ENCODE measurements around the gene CCDC127.
"Not testable (repeated sequence)": the region's sequence is repeated elsewhere in the genome, so short reads cannot be mapped to it uniquely, and the experiment has no call there.

Gene CCDC127

DNA sequence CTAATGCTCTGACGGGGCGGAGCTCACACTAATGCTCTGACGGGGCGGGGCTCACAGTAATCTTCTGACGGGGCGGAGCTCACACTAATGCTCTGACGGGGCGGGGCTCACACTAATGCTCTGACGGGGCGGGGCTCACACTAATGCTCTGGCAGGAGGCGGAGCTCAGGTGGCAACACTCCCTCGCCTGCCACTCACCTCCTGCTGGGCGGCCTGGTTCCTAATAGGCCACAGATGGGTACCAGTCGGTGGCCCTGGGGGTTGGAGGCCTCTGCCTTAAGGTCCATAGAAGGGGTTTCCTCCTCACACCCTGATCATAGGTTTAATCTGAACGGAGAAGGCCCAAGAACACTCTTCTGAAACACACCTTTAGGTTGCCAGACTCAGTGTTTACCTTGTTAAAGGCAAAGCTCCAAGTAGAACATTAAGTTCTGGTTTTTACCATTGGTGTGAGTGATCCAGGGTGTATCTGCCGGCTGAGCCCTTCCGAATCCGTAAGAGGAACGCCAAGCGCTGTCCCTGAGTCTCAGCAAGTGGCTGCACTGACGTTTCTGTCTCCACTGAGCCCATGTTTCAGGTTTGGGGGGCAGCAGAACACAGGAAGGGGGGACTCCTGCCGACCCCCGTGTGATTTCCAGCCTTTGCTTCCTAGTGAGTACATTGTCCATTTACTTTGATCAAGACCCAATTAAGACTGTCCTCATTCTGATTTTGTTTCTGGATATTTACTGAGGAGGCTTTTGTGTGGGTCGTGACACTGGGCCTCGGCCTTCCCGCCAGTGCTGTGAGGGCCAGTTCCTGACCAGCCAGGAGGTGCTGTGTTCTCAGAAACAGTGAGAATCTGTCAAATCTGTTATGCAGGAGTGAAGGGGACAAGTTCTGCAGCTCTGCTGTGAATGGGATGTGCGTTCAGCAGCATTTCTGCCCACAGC is 51.2 kb downstream of the CCDC127 start:
- no peak for TF ChIP-seq ARNTL (CRISPR knock-in tag; IDR thresholded peaks at IDR 0.05; ENCODE audit: borderline replicate concordance, low read depth)
- TF ChIP-seq, protein P1, sequence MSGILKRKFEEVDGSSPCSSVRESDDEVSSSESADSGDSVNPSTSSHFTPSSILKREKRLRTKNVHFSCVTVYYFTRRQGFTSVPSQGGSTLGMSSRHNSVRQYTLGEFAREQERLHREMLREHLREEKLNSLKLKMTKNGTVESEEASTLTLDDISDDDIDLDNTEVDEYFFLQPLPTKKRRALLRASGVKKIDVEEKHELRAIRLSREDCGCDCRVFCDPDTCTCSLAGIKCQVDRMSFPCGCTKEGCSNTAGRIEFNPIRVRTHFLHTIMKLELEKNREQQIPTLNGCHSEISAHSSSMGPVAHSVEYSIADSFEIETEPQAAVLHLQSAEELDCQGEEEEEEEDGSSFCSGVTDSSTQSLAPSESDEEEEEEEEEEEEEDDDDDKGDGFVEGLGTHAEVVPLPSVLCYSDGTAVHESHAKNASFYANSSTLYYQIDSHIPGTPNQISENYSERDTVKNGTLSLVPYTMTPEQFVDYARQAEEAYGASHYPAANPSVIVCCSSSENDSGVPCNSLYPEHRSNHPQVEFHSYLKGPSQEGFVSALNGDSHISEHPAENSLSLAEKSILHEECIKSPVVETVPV (CRISPR knock-in tag; IDR thresholded peaks at IDR 0.05) = no peak
- ATAC-seq = no peak

DNA sequence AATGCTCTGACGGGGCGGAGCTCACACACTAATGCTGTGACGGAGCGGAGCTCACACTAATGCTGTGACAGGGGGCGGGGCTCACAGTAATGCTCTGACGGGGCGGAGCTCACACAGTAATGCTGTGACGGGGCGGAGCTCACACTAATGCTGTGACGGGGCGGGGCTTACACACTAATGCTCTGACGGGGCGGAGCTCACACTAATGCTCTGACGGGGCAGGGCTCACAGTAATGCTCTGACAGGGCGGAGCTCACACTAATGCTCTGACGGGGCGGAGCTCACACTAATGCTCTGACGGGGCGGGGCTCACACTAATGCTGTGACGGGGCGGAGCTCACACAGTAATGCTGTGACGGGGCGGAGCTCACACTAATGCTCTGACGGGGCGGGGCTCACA is 53.2 kb downstream of the CCDC127 start:
- not testable (repeated sequence) for ATAC-seq

DNA sequence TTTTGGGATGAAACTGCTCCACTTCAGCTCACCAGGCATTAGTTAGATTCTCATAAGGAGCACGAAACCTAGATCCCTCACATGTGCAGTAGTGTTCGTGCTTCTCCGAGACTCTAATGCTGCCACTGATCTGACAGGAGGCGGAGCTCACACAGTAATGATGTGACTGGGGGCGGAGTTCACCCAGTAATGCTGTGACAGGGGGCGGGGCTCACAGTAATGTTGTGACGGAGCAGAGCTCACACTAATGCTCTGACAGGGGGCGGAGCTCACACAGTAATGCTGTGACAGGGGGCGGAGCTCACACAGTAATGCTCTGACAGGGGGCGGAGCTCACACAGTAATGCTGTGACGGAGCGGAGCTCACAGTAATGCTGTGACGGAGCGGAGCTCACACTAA is 53.7 kb downstream of the CCDC127 start:
- TF ChIP-seq, protein P1 (CRISPR knock-in tag; IDR thresholded peaks at IDR 0.05) = no peak
- no peak for TF ChIP-seq ZNF70 (CRISPR knock-in tag; IDR thresholded peaks at IDR 0.05)
- TF ChIP-seq, protein P2, sequence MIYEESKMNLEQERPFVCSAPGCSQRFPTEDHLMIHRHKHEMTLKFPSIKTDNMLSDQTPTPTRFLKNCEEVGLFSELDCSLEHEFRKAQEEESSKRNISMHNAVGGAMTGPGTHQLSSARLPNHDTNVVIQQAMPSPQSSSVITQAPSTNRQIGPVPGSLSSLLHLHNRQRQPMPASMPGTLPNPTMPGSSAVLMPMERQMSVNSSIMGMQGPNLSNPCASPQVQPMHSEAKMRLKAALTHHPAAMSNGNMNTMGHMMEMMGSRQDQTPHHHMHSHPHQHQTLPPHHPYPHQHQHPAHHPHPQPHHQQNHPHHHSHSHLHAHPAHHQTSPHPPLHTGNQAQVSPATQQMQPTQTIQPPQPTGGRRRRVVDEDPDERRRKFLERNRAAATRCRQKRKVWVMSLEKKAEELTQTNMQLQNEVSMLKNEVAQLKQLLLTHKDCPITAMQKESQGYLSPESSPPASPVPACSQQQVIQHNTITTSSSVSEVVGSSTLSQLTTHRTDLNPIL (CRISPR knock-in tag; IDR thresholded peaks at IDR 0.05; ENCODE audit: low read depth) = no peak
- no peak for ATAC-seq

DNA sequence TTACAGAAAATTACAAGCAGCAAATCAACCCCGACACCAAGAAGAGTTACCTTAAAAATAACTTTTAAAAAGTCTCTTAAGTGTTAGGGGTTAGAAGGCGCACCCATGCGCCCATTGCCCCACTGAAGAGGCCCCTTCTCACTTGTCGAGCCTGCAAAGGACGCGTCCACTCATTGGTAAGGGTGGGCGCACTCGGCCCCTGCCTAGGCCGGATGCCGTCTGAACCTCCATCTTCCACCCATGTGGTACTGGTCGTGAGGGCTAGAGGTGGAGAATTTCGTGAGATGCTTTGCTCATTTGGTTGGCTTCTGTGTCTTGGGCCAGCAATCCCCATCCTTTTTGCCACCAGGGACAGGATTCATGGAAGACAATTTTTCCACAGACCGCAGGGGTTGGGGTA is 54.1 kb downstream of the CCDC127 start:
- ATAC-seq = no peak
- TF ChIP-seq ISL1 (CRISPR knock-in tag; IDR thresholded peaks at IDR 0.05) (no peak), ESRRG (CRISPR knock-in tag; IDR thresholded peaks at IDR 0.05) (no peak), GLIS3 (CRISPR knock-in tag; IDR thresholded peaks at IDR 0.05) (no peak), TCF4 (CRISPR knock-in tag; IDR thresholded peaks at IDR 0.05; ENCODE audit: borderline replicate concordance) (no peak), RARB (CRISPR knock-in tag; IDR thresholded peaks at IDR 0.05) (no peak), ZNF8 (CRISPR knock-in tag; IDR thresholded peaks at IDR 0.05) (no peak), CSDC2 (CRISPR knock-in tag; IDR thresholded peaks at IDR 0.05) (no peak), ZFP30 (CRISPR knock-in tag; IDR thresholded peaks at IDR 0.05) (no peak), BACH2 (CRISPR knock-in tag; IDR thresholded peaks at IDR 0.05; ENCODE audit: borderline replicate concordance) (no peak)
- TF ChIP-seq, protein P3, sequence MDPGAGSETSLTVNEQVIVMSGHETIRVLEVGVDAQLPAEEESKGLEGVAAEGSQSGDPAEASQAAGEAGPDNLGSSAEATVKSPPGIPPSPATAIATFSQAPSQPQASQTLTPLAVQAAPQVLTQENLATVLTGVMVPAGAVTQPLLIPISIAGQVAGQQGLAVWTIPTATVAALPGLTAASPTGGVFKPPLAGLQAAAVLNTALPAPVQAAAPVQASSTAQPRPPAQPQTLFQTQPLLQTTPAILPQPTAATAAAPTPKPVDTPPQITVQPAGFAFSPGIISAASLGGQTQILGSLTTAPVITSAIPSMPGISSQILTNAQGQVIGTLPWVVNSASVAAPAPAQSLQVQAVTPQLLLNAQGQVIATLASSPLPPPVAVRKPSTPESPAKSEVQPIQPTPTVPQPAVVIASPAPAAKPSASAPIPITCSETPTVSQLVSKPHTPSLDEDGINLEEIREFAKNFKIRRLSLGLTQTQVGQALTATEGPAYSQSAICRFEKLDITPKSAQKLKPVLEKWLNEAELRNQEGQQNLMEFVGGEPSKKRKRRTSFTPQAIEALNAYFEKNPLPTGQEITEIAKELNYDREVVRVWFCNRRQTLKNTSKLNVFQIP (CRISPR knock-in tag; IDR thresholded peaks at IDR 0.05; ENCODE audit: borderline replicate concordance, low read depth) = no peak
- TF ChIP-seq, protein P4, sequence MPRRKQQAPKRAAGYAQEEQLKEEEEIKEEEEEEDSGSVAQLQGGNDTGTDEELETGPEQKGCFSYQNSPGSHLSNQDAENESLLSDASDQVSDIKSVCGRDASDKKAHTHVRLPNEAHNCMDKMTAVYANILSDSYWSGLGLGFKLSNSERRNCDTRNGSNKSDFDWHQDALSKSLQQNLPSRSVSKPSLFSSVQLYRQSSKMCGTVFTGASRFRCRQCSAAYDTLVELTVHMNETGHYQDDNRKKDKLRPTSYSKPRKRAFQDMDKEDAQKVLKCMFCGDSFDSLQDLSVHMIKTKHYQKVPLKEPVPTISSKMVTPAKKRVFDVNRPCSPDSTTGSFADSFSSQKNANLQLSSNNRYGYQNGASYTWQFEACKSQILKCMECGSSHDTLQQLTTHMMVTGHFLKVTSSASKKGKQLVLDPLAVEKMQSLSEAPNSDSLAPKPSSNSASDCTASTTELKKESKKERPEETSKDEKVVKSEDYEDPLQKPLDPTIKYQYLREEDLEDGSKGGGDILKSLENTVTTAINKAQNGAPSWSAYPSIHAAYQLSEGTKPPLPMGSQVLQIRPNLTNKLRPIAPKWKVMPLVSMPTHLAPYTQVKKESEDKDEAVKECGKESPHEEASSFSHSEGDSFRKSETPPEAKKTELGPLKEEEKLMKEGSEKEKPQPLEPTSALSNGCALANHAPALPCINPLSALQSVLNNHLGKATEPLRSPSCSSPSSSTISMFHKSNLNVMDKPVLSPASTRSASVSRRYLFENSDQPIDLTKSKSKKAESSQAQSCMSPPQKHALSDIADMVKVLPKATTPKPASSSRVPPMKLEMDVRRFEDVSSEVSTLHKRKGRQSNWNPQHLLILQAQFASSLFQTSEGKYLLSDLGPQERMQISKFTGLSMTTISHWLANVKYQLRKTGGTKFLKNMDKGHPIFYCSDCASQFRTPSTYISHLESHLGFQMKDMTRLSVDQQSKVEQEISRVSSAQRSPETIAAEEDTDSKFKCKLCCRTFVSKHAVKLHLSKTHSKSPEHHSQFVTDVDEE (CRISPR knock-in tag; IDR thresholded peaks at IDR 0.05) = no peak

DNA sequence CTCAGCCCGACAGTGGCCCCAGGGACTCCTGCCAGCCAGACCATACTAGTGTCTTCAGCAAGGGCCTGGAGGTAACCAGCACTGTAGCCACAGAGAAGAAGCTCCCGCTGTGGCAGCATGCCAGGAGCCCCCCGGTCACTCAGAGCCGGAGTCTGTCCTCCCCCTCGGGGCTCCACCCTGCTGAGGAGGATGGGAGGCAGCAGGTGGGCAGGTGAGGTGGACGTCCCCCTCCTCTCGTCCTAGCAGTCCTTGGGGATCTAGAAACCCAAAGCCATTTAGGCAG is 54.7 kb downstream of the CCDC127 start:
- ATAC-seq = no peak
- no peak for TF ChIP-seq OSR1 (CRISPR knock-in tag; IDR thresholded peaks at IDR 0.05)
- no peak for TF ChIP-seq TCF4 (CRISPR knock-in tag; IDR thresholded peaks at IDR 0.05; ENCODE audit: borderline replicate concordance)
- no peak for TF ChIP-seq ZFP30 (CRISPR knock-in tag; IDR thresholded peaks at IDR 0.05)
- no peak for TF ChIP-seq PPARA (CRISPR knock-in tag; IDR thresholded peaks at IDR 0.05; ENCODE audit: borderline replicate concordance)
- TF ChIP-seq ISL1 (CRISPR knock-in tag; IDR thresholded peaks at IDR 0.05) = no peak
- no peak for TF ChIP-seq BACH2 (CRISPR knock-in tag; IDR thresholded peaks at IDR 0.05; ENCODE audit: borderline replicate concordance)
- no peak for TF ChIP-seq ZNF8 (CRISPR knock-in tag; IDR thresholded peaks at IDR 0.05)
- TF ChIP-seq, protein P5, sequence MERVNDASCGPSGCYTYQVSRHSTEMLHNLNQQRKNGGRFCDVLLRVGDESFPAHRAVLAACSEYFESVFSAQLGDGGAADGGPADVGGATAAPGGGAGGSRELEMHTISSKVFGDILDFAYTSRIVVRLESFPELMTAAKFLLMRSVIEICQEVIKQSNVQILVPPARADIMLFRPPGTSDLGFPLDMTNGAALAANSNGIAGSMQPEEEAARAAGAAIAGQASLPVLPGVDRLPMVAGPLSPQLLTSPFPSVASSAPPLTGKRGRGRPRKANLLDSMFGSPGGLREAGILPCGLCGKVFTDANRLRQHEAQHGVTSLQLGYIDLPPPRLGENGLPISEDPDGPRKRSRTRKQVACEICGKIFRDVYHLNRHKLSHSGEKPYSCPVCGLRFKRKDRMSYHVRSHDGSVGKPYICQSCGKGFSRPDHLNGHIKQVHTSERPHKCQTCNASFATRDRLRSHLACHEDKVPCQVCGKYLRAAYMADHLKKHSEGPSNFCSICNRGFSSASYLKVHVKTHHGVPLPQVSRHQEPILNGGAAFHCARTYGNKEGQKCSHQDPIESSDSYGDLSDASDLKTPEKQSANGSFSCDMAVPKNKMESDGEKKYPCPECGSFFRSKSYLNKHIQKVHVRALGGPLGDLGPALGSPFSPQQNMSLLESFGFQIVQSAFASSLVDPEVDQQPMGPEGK (CRISPR knock-in tag; IDR thresholded peaks at IDR 0.05; ENCODE audit: borderline replicate concordance) = no peak
- no peak for TF ChIP-seq TOX (CRISPR knock-in tag; IDR thresholded peaks at IDR 0.05; ENCODE audit: borderline replicate concordance)
